Measurements from ENCODE around the gene FMN2.

DNA sequence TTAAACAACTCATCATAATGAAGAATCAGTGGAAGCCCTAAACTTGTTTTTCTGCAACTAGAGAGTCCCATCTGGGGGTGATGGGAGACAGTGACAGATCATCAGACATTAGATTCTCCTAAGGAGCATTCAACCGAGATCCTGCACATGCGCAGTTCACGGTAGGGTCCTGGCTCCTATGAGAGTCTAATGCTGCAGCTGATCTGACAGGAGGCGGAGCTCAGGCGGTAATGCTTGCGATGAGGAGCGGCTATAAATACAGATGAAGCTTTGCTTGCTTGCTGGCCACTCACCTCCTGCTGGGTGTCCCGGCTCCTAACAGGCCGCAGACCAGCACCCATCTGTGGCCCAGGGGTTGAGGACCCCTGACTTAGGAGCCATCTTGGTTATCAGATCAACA is 247.2 kb downstream of the FMN2 start:
- TF ChIP-seq TAF1 (IDR thresholded peaks at IDR 0.05; ENCODE audit: borderline replicate concordance, insufficient read depth, low read length) (no peak), REST (IDR thresholded peaks at IDR 0.05; ENCODE audit: insufficient read depth in 1 of 2, low read depth in 2 of 2, low read length in 2 of 2) (no peak), POLR2AphosphoS5 (IDR thresholded peaks at IDR 0.05; ENCODE audit: low read depth, low read length) (no peak), FOXP2 (optimal IDR thresholded peaks at IDR 0.05; ENCODE audit: borderline replicate concordance, extremely low read depth, extremely low read length, insufficient read depth) (no peak), SIN3A (IDR thresholded peaks at IDR 0.05; ENCODE audit: borderline replicate concordance, insufficient read depth, low read length) (no peak)

Data from PFSK-1 (cell line).